ENCODE measurements around the gene PDGFA.

The PDGFA gene

GRCh38 chr7:475951-476441, 43.6 kb downstream of the PDGFA start:
- Histone ChIP-seq H3K36me3 (no peaks in the 10 kb centered on the region), H3K27me3 (peaks cover 3% of the 10 kb centered on the region)

GRCh38 chr7:475425-475728, 44.3 kb downstream of the PDGFA start:
- TF ChIP-seq CTCF (IDR thresholded peaks at IDR 0.05): no peak
- Histone ChIP-seq H3K4me1 (ENCODE audit: control insufficient read depth in 1 of 2, insufficient read depth in 1 of 2, low read depth in 1 of 2, low read length in 1 of 2) (no peaks in the 10 kb centered on the region), H3K27ac (no peak overlapping the region), H3K27me3 (no peaks in the 10 kb centered on the region), H3K9me3 (peaks cover 4% of the 10 kb centered on the region), H3K36me3 (no peaks in the 10 kb centered on the region), H3K4me3 (ENCODE audit: low read depth in 1 of 2, low read length in 1 of 2) (no peak overlapping the region)

More at GRCh38 chr7:475951-476441, 43.6 kb downstream of the PDGFA start:
- TF ChIP-seq CTCF (IDR thresholded peaks at IDR 0.05): no peak
- Histone ChIP-seq H3K27ac (no peak overlapping the region), H3K4me3 (ENCODE audit: low read depth in 1 of 2, low read length in 1 of 2) (no peak overlapping the region), H3K4me1 (ENCODE audit: control insufficient read depth in 1 of 2, insufficient read depth in 1 of 2, low read depth in 1 of 2, low read length in 1 of 2) (no peaks in the 10 kb centered on the region), H3K9me3 (peaks cover 4% of the 10 kb centered on the region)

DNA sequence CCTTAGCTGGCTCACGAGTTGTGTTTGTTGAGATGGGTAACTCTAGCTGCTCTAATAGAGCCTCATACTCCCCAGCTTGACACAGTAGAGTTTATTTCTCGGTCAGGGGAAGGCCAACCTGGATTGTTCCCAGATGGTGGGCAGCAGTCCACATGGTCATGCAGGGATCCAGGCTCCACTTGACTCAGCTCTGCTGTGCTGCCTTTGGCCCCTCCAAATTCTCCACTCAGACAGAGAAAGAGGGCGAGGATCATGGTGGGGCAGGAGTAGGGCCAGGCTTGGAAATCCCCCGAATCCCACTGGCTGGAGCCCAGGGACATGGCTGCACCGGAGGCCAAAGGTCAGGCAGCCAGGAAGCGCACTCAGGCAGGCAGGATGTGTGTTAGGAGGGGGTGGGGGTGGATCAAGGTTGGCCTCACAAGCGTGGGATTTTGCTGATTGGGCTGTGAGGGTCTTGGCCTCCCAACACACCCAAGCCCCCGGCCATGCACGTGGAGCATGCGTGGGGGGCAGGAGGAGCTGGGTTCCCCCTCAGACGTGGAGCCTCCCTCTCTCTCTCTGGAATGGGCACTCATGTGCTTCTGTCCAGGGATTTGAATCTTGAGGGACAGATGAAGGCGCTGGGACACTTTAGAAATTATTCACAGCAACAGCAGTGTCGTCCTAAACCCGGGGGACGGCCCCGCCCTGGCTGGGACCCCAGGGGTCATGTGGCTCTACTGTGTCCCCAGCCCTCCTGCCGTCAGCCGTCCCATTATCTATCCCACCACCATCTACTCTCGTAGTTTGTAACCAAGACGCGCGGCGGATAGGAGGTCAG, 44.8 kb downstream of the PDGFA start:
- no peak for TF ChIP-seq CTCF (IDR thresholded peaks at IDR 0.05)
- H3K4me3 ChIP-seq (ENCODE audit: low read depth in 1 of 2, low read length in 1 of 2): no peak overlapping the region
- no peaks in the 10 kb centered on the region for H3K4me1 ChIP-seq (ENCODE audit: control insufficient read depth in 1 of 2, insufficient read depth in 1 of 2, low read depth in 1 of 2, low read length in 1 of 2)
- no peak overlapping the region for H3K27ac ChIP-seq
- H3K27me3 ChIP-seq: no peaks in the 10 kb centered on the region
- peaks cover 4% of the 10 kb centered on the region for H3K9me3 ChIP-seq
- no peaks in the 10 kb centered on the region for H3K36me3 ChIP-seq

- Histone ChIP-seq H3K27ac (no peak overlapping the region), H3K4me3 (ENCODE audit: low read depth in 1 of 2, low read length in 1 of 2) (no peak overlapping the region), H3K36me3 (no peaks in the 10 kb centered on the region), H3K9me3 (peaks cover 4% of the 10 kb centered on the region), H3K4me1 (ENCODE audit: control insufficient read depth in 1 of 2, insufficient read depth in 1 of 2, low read depth in 1 of 2, low read length in 1 of 2) (peaks cover 0 to 2% of the 10 kb centered on the region in 2 experiments), H3K27me3 (no peaks in the 10 kb centered on the region)
- TF ChIP-seq CTCF (IDR thresholded peaks at IDR 0.05): no peak
Observed at GRCh38 chr7:473870-474604, 45.6 kb downstream of the PDGFA start.

DNA sequence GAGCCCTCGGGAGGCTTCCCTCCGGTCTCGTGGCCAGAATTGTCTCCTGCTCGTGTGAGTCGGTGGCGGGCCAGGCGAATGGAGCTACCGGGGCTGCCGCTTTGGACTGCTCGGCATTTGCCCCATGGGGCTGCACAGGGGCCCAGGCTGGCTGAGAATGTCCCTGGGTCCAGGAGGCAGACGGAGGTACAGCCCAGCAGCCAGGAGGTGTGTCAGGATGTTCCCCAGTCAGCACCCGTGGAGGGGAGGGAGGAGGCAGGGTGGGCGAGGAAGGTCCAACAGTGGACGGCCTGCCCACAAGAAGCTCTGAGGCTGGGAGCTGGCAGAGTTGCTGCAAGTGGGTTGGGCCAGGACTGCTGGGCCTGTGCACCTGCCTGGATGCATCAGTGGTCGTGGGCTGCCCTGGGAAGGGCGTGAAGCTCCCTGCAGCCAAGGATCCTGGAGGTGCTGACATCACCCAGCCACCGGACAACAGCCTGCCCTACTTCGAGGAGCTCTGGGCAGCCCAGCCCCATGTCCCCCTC, 46.4 kb downstream of the PDGFA start:
- Histone ChIP-seq H3K27ac (no peak overlapping the region), H3K36me3 (no peaks in the 10 kb centered on the region)
- TF ChIP-seq CTCF (IDR thresholded peaks at IDR 0.05): no peak

More for the DNA sequence above, 46.4 kb downstream of the PDGFA start:
- H3K4me3 ChIP-seq (ENCODE audit: low read depth in 1 of 2, low read length in 1 of 2): no peak overlapping the region
- peaks cover 4% of the 10 kb centered on the region for H3K9me3 ChIP-seq
- H3K4me1 ChIP-seq (ENCODE audit: control insufficient read depth in 1 of 2, insufficient read depth in 1 of 2, low read depth in 1 of 2, low read length in 1 of 2): peaks cover 0 to 8% of the 10 kb centered on the region in 2 experiments
- H3K27me3 ChIP-seq: no peaks in the 10 kb centered on the region
